Rectal smooth muscle tissue (tissue), 1 donor: ENCODE data around the gene CACNB2.

Source experiments
- H3K27ac ChIP-seq: one replicate; pipeline ENCODE4 v1.7.0; 2013; ENCODE audit warnings: low read depth, low read length, inconsistent platforms
- H3K27me3 ChIP-seq: one replicate; pipeline ENCODE4 v1.7.0; 2013; ENCODE audit warnings: low read length; ENCODE audit not compliant: control insufficient read depth, insufficient read depth
- H3K36me3 ChIP-seq: one replicate; pipeline ENCODE4 v1.7.0; 2013; ENCODE audit warnings: low read length; ENCODE audit not compliant: control insufficient read depth, insufficient read depth
- H3K4me1 ChIP-seq: one replicate; pipeline ENCODE4 v1.7.0; 2013; ENCODE audit warnings: low read length; ENCODE audit not compliant: control insufficient read depth, insufficient read depth
- H3K4me3 ChIP-seq: one replicate; pipeline ENCODE4 v1.7.0; 2013; ENCODE audit warnings: low read length
- H3K9ac ChIP-seq: one replicate; pipeline ENCODE4 v1.7.0; 2013; ENCODE audit warnings: low read length

Gene CACNB2

DNA sequence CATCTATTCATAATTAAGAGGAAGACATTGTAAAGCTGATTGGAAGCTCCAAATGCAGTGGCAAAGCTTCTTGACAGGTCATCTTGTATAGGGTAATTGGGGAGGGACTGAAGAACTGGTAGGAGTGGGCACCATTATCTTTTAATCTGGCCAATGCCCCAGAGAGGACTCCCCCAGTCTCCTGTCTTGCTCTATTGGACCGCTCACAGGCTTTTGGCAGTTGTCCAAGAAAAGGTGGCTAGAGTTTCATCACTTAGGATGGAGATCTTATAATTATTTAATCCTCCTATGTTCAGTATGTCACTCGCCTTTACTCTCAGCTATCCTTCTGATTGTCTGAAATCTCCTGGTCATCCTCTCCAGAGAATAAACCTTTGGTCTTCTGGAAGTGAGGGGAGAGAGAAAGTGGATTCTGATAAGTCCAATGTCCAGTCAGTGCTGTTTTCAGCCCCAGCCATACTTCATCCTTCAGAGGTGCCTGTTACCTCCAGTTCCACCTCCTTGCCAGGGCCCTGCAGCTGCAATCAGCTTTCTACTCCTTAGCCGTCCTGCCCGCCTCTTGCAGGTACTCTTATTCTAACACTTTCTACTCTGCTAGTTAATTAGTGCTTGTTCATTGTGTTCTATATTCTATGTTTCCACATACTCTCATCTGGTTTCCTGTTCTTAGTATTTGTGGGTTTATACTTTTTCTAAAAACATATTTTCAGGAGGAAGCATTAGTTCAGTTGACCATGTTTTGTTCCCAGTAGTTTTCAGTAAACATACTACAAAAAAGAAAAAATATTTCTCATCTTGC, 269.6 kb downstream of the CACNB2 start:
- Histone ChIP-seq H3K9ac (no peak overlapping the region), H3K27me3 (no peaks in the 10 kb centered on the region), H3K27ac (no peak overlapping the region), H3K36me3 (no peaks in the 10 kb centered on the region), H3K4me1 (peaks cover 2% of the 10 kb centered on the region), H3K4me3 (no peak overlapping the region)

DNA sequence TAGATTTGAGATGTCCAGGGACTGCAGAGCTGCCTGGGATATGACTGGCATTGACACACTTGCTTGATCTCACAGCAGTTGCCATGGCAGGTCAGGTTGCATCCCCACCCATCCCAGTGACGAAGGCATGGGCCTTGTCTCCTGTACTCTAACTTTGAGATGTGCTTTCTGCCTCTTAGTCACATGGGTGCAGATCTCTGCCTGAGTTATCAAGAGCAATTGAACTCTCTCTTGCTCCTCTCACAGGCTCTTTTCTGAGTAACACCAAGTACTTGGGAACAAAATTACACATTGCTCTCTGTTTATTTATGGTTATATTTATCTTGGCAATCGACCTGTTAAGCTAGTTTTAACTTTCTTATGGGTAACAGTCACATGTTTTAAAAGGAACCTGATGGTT, 273.8 kb downstream of the CACNB2 start:
- H3K9ac ChIP-seq: no peak overlapping the region
- no peak overlapping the region for H3K4me3 ChIP-seq
- H3K4me1 ChIP-seq: peaks cover 2% of the 10 kb centered on the region
- H3K36me3 ChIP-seq: no peaks in the 10 kb centered on the region
- no peaks in the 10 kb centered on the region for H3K27me3 ChIP-seq
- no peak overlapping the region for H3K27ac ChIP-seq

DNA sequence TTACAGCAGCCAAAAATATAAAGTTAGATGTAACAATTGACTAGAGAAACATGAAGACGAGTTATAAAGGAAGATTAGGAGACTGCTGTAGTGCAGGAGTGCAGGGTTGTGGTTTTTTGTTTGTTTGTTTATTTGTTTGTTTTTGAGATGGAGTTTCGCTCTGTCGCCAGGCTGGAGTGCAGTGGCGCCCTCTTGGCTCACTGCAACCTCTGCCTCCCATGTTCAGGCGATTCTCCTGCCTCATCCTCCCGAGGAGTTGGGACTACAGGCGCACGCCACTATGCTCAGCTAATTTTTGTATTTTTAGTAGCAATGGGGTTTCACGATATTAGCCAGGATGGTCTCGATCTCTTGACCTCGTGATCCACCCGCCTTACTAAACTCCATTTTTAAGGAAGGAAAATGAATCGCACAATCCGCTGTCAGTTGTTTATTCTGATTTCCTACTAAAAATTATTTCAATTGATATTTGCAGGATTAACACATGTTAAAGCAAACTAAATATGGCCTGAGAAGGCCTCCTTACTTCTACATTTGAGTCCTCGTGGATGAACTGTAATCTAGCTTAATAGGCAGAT, 277.8 kb downstream of the CACNB2 start:
- no peak overlapping the region for H3K9ac ChIP-seq
- no peaks in the 10 kb centered on the region for H3K36me3 ChIP-seq
- H3K27me3 ChIP-seq: no peaks in the 10 kb centered on the region
- H3K4me3 ChIP-seq: no peak overlapping the region
- peaks cover 2% of the 10 kb centered on the region for H3K4me1 ChIP-seq
- H3K27ac ChIP-seq: no peak overlapping the region

DNA sequence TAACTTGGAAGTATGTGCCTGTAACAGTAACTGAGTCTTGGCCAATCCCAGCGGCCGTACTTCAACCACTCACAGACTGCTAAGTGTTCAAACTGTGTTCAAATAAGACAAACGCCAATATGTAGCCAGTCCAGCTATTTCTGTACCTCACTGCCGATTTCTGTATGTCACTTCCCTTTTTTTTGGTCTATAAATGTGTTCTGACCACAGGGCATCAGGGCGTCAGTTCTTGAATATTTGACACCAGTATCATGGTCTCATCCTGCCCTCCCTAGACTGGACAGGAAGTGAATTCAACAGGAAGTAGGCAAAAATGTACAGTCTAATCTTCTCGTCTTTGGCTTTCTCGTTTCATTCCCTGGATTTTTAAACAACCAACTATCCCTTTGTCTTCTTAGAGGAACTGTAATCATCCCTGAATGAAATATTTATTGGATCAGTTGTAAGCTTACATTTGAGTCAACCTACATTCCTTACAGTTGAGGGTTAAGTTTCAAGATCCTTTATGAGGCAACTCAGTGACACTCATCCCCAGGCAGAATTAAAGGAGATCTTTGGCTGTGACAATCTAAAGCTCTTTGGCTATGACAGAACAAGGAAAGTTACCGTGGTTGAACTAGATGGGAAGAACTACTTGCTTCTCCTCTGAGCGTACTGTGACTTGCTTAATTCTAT, 278.5 kb downstream of the CACNB2 start:
- peaks cover 2% of the 10 kb centered on the region for H3K4me1 ChIP-seq
- no peak overlapping the region for H3K27ac ChIP-seq
- H3K4me3 ChIP-seq: no peak overlapping the region
- H3K36me3 ChIP-seq: no peaks in the 10 kb centered on the region
- H3K27me3 ChIP-seq: no peaks in the 10 kb centered on the region
- no peak overlapping the region for H3K9ac ChIP-seq

DNA sequence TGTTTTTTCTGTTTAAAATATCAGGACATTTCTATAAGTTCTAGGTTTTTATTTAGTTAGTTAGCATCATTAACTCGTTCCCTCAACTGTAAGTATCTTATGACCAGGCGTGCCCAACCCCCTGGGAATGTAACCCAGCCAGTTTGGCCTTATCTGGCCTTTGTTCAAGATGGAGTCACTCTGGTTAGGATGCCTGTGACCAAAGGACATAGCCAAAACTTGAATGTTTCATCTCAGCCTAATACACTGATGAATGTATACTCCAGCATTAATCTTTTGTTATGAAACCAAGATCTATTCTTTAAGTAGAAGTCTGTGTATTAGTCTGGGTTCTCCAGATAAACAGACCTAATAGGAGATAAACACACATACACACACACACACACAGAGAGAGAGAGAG, 279.7 kb downstream of the CACNB2 start:
- Histone ChIP-seq H3K27me3 (no peaks in the 10 kb centered on the region), H3K27ac (no peak overlapping the region), H3K9ac (no peak overlapping the region), H3K4me1 (no peaks in the 10 kb centered on the region), H3K4me3 (no peak overlapping the region), H3K36me3 (no peaks in the 10 kb centered on the region)

DNA sequence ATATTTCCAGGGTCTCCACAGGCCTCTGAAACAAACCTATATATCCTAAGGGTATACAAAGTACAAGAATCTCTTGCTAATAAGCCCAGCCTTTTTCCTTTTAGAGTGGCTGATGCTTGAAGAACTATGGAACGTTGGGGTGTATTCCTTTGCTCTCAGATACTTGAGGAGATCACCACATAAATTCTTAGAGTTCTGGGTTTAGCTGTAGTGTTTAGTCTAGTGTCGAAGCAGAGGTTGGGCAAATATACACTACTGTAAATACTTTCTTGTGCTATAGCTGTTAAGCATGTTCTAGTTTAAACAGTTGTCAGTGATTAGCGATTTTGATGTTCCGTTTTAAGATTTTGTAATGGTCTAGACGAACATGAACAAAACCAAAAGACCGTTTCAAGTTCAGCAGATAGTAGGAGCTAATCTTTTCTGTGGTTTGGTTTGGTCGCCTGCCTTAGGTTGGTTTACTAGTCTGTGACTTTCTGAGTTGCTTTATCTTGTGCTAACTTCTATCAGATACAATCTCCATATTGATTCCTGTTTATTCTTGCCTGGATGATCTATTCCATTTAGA, 281.6 kb downstream of the CACNB2 start:
- Histone ChIP-seq H3K36me3 (no peaks in the 10 kb centered on the region), H3K9ac (no peak overlapping the region), H3K4me3 (no peak overlapping the region), H3K27ac (no peak overlapping the region), H3K4me1 (no peaks in the 10 kb centered on the region), H3K27me3 (no peaks in the 10 kb centered on the region)

DNA sequence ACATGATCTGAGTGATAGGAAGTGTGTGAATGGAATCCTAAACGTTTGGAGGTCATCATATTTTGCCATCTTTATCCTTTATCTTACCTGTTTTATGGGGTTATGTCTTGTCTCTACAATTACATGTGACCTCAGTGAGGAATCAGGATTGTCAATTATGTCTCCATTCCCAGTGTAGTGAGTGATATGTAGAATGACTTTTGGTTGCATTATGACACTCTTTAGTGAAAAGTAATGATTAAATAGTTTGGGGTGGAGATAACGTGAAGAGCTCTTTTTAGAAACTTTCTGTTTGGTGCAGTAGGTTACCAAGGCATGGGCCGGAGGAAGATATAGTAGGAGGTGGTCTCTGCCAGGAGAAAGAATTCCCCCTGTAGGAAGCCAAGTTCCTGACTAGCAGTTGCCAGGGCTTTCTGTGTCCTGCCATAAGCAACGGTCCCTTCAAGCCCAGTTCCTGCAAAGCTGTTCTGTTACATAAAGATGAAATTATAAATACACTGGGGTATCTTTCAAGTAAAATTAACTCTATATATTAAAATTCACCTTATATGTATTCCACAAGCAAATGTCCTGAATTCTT, 282.9 kb downstream of the CACNB2 start:
- Histone ChIP-seq H3K9ac (no peak overlapping the region), H3K4me1 (no peaks in the 10 kb centered on the region), H3K36me3 (no peaks in the 10 kb centered on the region), H3K27ac (no peak overlapping the region), H3K4me3 (no peak overlapping the region), H3K27me3 (no peaks in the 10 kb centered on the region)

DNA sequence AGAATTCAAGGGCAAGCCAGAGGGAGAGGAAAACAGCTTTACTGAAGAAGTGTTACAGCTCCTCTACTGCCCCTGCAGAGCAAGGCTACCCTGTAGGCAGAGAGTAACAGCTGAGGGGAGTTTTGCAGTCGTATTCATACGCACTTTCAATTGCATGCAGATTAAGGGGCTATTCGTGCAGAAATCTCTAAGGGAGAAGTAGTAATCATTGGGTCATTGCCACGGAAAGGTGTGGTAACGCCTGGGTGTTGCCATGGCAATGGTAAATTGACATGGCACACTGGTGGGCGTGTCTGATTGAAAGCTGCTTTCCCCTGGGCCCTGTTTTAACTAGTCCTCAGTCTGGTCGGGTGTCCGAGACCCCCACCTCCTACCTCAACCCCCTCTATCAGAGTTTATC, 284.0 kb downstream of the CACNB2 start:
- H3K4me1 ChIP-seq: no peaks in the 10 kb centered on the region

DNA sequence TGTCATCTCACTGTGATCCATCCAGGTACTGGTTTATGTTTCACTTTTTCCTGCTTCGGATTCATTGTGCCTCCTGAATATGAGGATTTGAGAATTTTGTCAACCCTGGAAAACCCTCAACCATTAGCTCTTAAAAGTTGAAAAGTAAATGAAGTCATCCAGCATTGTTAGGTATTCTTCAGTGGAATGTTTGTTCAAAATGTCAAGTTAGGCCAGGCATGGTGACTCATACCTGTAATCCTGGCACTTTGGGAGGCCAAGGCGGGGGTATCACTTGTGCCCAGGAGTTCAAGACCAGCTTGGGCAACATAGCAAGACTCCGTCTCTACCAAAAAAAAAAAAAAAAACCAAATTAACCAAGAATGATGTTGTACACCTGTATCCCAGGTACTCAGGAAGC, 289.1 kb downstream of the CACNB2 start:
- Histone ChIP-seq H3K27me3 (no peaks in the 10 kb centered on the region), H3K27ac (no peak overlapping the region), H3K4me1 (no peaks in the 10 kb centered on the region), H3K36me3 (no peaks in the 10 kb centered on the region), H3K9ac (no peak overlapping the region), H3K4me3 (no peak overlapping the region)

More for the DNA sequence above, 284.0 kb downstream of the CACNB2 start:
- no peak overlapping the region for H3K9ac ChIP-seq
- no peak overlapping the region for H3K27ac ChIP-seq
- no peaks in the 10 kb centered on the region for H3K27me3 ChIP-seq
- no peak overlapping the region for H3K4me3 ChIP-seq
- H3K36me3 ChIP-seq: no peaks in the 10 kb centered on the region

DNA sequence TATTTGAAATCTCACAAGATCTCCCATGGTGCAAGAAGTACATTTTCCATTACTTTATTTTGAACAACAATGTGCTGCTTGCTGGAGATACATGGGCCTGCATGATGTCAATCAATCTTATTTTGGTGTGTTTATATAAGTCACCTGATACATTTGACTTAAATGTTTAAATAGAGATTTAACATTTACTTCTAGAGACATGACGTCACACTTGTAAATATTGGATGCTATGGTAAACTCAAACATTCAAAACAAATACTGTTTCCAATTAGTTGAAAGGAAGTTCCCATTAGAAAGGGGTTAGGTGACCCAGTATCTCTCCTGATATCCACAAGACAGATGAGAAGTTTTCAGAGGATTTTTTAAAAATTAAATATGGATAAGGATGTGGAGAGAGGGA, 296.7 kb downstream of the CACNB2 start:
- Histone ChIP-seq H3K36me3 (no peaks in the 10 kb centered on the region), H3K27me3 (no peaks in the 10 kb centered on the region), H3K4me1 (no peaks in the 10 kb centered on the region), H3K27ac (no peak overlapping the region), H3K9ac (no peak overlapping the region), H3K4me3 (no peak overlapping the region)

DNA sequence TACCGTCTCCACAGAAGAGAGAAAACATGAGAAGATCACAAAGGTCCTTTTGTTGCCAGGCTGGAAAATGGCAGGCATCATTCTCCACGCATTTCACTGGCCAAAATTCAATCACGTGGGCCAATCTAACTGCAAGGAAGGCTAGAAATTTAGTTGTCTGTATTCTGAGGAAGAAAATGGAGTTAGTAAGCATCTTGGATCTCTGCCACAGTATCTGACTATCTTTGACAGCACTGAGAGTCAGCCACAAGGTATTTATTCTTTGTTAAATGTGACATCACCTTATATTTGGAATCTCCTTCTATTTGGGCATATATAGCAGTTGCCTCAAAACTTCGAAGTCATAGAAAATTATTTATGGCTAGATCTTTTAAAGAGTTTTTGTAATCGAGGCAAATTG, 297.3 kb downstream of the CACNB2 start:
- no peak overlapping the region for H3K4me3 ChIP-seq
- H3K4me1 ChIP-seq: no peaks in the 10 kb centered on the region
- no peaks in the 10 kb centered on the region for H3K36me3 ChIP-seq
- no peak overlapping the region for H3K9ac ChIP-seq
- no peak overlapping the region for H3K27ac ChIP-seq
- no peaks in the 10 kb centered on the region for H3K27me3 ChIP-seq

DNA sequence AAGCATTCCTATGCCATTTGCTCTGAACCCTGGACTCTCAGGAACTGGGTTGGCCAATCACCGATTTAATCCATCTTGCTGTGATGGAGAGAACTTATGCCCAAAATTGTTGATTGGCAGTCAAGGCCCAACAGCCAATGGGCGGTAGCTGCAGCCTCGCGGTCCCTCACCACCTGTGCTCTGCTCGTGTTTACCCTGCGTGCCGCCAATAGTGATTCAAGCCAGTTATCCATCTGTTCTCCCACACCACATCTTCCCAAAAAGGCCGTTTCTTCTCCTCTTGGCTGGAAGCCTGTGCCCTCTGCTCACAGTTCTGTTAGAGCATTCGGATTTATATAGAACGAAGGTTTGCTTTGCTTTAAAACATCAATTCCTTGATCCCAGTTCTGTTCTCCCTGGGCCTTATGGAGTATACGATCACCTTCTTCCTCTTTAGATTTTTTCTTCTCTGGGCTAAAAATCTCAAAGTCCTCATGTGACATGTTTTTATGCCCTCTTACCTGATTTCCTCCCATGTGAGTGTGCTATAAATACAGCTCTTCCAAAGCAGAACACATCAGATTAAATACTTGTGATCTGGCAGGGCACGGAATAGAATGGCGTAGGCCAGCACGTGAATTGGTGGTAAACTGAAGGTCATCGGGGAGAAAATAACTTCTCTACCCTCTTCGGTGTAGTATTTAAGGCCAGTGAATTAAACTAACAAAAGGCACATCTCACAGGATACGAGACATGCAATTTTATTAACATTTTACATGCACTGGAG, 298.3 kb downstream of the CACNB2 start:
- H3K4me3 ChIP-seq: no peak overlapping the region
- H3K9ac ChIP-seq: no peak overlapping the region
- no peaks in the 10 kb centered on the region for H3K4me1 ChIP-seq
- H3K27ac ChIP-seq: no peak overlapping the region
- H3K27me3 ChIP-seq: no peaks in the 10 kb centered on the region
- no peaks in the 10 kb centered on the region for H3K36me3 ChIP-seq
